ENCODE results near the gene MS4A18. TPM values are rescaled to one million over a fixed set of nuclear protein-coding genes. Genes with fewer than 3 reads are reported as not detected.

The MS4A18 gene
- total and polyA plus RNA-seq, 4 donors: not detected

- 78 to 89% methylated on average over 5 of the region's 5 CpGs for WGBS, 2 donors
- no peak overlapping the region for H3K4me3 ChIP-seq (ENCODE audit: low read length in 2 of 2)
- ATAC-seq (ENCODE audit: low FRiP score): no peak
- H3K27ac ChIP-seq (ENCODE audit: low read depth in 1 of 2, low read length in 2 of 2): no peak overlapping the region
- no peak for DNase-seq
- no peaks in the 10 kb centered on the region for H3K4me1 ChIP-seq (ENCODE audit: control insufficient read depth in 1 of 2, insufficient read depth in 2 of 2, low read length in 2 of 2)
- intact Hi-C loops (cut with DNase I): no loop called here
- H3K36me3 ChIP-seq (ENCODE audit: control insufficient read depth in 1 of 2, insufficient read depth in 2 of 2, low read length in 1 of 2): no peaks in the 10 kb centered on the region
- H3K27me3 ChIP-seq (ENCODE audit: control insufficient read depth in 1 of 2, insufficient read depth in 2 of 2, low read length in 1 of 2): no peaks in the 10 kb centered on the region
- peaks cover 3% of the 10 kb centered on the region for H3K9me3 ChIP-seq (ENCODE audit: control insufficient read depth, low read length)
Measured at GRCh38 chr11:60744114-60744513, 19.6 kb downstream of the MS4A18 start.

DNA sequence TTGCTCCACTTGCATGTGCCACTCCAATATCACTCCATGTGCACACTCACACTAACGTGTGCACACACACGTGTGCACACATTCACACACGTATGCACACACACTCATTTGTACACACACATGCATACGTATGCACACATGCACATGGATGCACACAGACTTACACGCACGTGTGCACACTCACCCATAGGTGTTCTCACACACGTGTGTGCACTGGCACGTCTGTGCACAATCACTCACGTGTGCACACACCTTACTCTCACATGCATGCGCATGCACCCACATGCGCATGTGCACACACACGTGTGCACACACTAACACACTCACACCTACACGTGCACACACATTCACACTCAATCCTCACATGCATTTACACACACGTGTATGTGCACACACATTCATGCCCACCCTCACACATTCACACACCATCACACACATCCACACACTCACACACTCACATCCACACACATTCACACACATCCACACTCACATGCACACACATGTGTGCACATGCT lies 22.9 kb downstream of the MS4A18 start:
- peak in 1 of 2 donors; percentile 21 for DNase-seq
- Histone ChIP-seq H3K27me3 (ENCODE audit: control insufficient read depth in 1 of 2, insufficient read depth in 2 of 2, low read length in 1 of 2) (no peaks in the 10 kb centered on the region), H3K27ac (ENCODE audit: low read depth in 1 of 2, low read length in 2 of 2) (no peak overlapping the region), H3K36me3 (ENCODE audit: control insufficient read depth in 1 of 2, insufficient read depth in 2 of 2, low read length in 1 of 2) (no peaks in the 10 kb centered on the region), H3K4me1 (ENCODE audit: control insufficient read depth in 1 of 2, insufficient read depth in 2 of 2, low read length in 2 of 2) (no peaks in the 10 kb centered on the region), H3K9me3 (ENCODE audit: control insufficient read depth, low read length) (peaks cover 1% of the 10 kb centered on the region), H3K4me3 (ENCODE audit: low read length in 2 of 2) (no peak overlapping the region)
- ATAC-seq (ENCODE audit: low FRiP score): no peak
- intact Hi-C loops (cut with DNase I): no loop called here
- 94% methylated on average over 14 of the region's 14 CpGs for WGBS, 2 donors

DNA sequence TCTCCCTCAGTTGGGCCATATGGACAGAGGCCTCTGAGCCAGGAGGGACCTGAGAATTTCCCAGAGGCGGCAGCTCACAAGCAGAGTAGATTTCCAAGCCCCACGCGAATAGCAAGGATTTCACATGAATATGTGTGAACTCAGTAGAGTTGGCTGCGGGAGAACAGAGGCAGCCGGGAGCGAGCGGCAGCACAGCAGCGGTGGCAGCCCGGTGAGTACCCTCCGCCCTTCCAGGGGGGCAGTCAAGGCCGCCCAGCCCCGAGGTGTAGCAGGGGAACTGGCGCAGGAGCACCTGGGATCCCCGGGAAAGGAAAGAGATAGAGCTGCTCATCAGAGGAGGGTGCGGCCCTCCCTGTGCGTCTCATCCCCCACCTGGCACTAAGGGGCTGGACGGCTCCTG lies 23.7 kb downstream of the MS4A18 start:
- Histone ChIP-seq H3K4me1 (ENCODE audit: control insufficient read depth in 1 of 2, insufficient read depth in 2 of 2, low read length in 2 of 2) (no peaks in the 10 kb centered on the region), H3K36me3 (ENCODE audit: control insufficient read depth in 1 of 2, insufficient read depth in 2 of 2, low read length in 1 of 2) (no peaks in the 10 kb centered on the region), H3K27ac (ENCODE audit: low read depth in 1 of 2, low read length in 2 of 2) (no peak overlapping the region), H3K27me3 (ENCODE audit: control insufficient read depth in 1 of 2, insufficient read depth in 2 of 2, low read length in 1 of 2) (no peaks in the 10 kb centered on the region), H3K9me3 (ENCODE audit: control insufficient read depth, low read length) (peaks cover 1% of the 10 kb centered on the region), H3K4me3 (ENCODE audit: low read length in 2 of 2) (no peak overlapping the region)
- intact Hi-C loops (cut with DNase I): no loop called here
- peak in 1 of 2 donors; percentile 48 for DNase-seq
- WGBS, 2 donors: 80 to 87% methylated on average over 16 to 17 of the region's 17 CpGs
- ATAC-seq (ENCODE audit: low FRiP score): no peak

GRCh38 chr11:60748821-60749220 lies 24.3 kb downstream of the MS4A18 start:
- H3K27ac ChIP-seq (ENCODE audit: low read depth in 1 of 2, low read length in 2 of 2): no peak overlapping the region
- DNase-seq (peak in 1 of 2 donors; percentile 67), ATAC-seq (ENCODE audit: low FRiP score) (no peak)
- intact Hi-C loops (cut with DNase I): no loop called here
- peaks cover 3% of the 10 kb centered on the region for H3K9me3 ChIP-seq (ENCODE audit: control insufficient read depth, low read length)
- no peaks in the 10 kb centered on the region for H3K27me3 ChIP-seq (ENCODE audit: control insufficient read depth in 1 of 2, insufficient read depth in 2 of 2, low read length in 1 of 2)
- no peaks in the 10 kb centered on the region for H3K4me1 ChIP-seq (ENCODE audit: control insufficient read depth in 1 of 2, insufficient read depth in 2 of 2, low read length in 2 of 2)
- 68 to 79% methylated on average over 8 of the region's 8 CpGs for WGBS, 2 donors
- no peaks in the 10 kb centered on the region for H3K36me3 ChIP-seq (ENCODE audit: control insufficient read depth in 1 of 2, insufficient read depth in 2 of 2, low read length in 1 of 2)
- H3K4me3 ChIP-seq (ENCODE audit: low read length in 2 of 2): no peak overlapping the region

- intact Hi-C loops (cut with DNase I): no loop called here
- no peaks in the 10 kb centered on the region for H3K36me3 ChIP-seq (ENCODE audit: control insufficient read depth in 1 of 2, insufficient read depth in 2 of 2, low read length in 1 of 2)
- peaks cover 3% of the 10 kb centered on the region for H3K9me3 ChIP-seq (ENCODE audit: control insufficient read depth, low read length)
- ATAC-seq (ENCODE audit: low FRiP score) (no peak), DNase-seq (peak in 1 of 2 donors; percentile 21)
- no peak overlapping the region for H3K27ac ChIP-seq (ENCODE audit: low read depth in 1 of 2, low read length in 2 of 2)
- H3K4me1 ChIP-seq (ENCODE audit: control insufficient read depth in 1 of 2, insufficient read depth in 2 of 2, low read length in 2 of 2): no peaks in the 10 kb centered on the region
- no peak overlapping the region for H3K4me3 ChIP-seq (ENCODE audit: low read length in 2 of 2)
- WGBS, 2 donors: 56 to 70% methylated on average over 3 of the region's 3 CpGs
- H3K27me3 ChIP-seq (ENCODE audit: control insufficient read depth in 1 of 2, insufficient read depth in 2 of 2, low read length in 1 of 2): no peaks in the 10 kb centered on the region
Measured at GRCh38 chr11:60750911-60751310, 26.4 kb downstream of the MS4A18 start.

- Histone ChIP-seq H3K36me3 (ENCODE audit: control insufficient read depth in 1 of 2, insufficient read depth in 2 of 2, low read length in 1 of 2) (no peaks in the 10 kb centered on the region), H3K4me3 (ENCODE audit: low read length in 2 of 2) (no peak overlapping the region), H3K9me3 (ENCODE audit: control insufficient read depth, low read length) (peaks cover 6% of the 10 kb centered on the region), H3K4me1 (ENCODE audit: control insufficient read depth in 1 of 2, insufficient read depth in 2 of 2, low read length in 2 of 2) (no peaks in the 10 kb centered on the region), H3K27ac (ENCODE audit: low read depth in 1 of 2, low read length in 2 of 2) (no peak overlapping the region), H3K27me3 (ENCODE audit: control insufficient read depth in 1 of 2, insufficient read depth in 2 of 2, low read length in 1 of 2) (no peaks in the 10 kb centered on the region)
- ATAC-seq (ENCODE audit: low FRiP score) (no peak), DNase-seq (peak in 1 of 2 donors; percentile 9)
- intact Hi-C loops (cut with DNase I): no loop called here
- WGBS, 2 donors: 55 to 59% methylated on average over 4 of the region's 4 CpGs
Measured at GRCh38 chr11:60753309-60753708, 28.8 kb downstream of the MS4A18 start.

DNA sequence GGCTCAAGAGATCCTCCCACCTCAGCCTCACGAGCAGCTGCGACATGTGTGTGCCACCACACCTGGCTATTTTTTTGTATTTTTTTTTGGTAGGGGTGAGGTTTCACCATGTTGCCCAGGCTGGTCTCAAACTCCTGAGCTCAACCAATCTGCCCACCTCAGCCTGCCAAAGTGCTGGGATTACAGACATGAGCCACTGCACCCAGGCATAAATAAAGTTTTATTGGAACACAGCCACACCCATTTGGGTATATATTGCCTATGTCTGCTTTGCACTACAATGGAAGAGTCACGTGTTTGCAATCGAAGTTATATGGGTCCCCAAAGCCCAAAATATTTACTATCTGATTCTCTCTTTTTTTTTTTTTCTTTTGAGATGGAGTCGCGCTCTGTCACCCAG lies 30.4 kb downstream of the MS4A18 start:
- WGBS, 2 donors: 88 to 90% methylated on average over 6 of the region's 6 CpGs
- no peak overlapping the region for H3K27ac ChIP-seq (ENCODE audit: low read depth in 1 of 2, low read length in 2 of 2)
- H3K36me3 ChIP-seq (ENCODE audit: control insufficient read depth in 1 of 2, insufficient read depth in 2 of 2, low read length in 1 of 2): no peaks in the 10 kb centered on the region
- peaks cover 6% of the 10 kb centered on the region for H3K9me3 ChIP-seq (ENCODE audit: control insufficient read depth, low read length)
- peak in 1 of 2 donors; percentile 7 for DNase-seq
- ATAC-seq (ENCODE audit: low FRiP score): no peak
- H3K4me3 ChIP-seq (ENCODE audit: low read length in 2 of 2): no peak overlapping the region
- intact Hi-C loops (cut with DNase I): no loop called here
- H3K27me3 ChIP-seq (ENCODE audit: control insufficient read depth in 1 of 2, insufficient read depth in 2 of 2, low read length in 1 of 2): no peaks in the 10 kb centered on the region
- no peaks in the 10 kb centered on the region for H3K4me1 ChIP-seq (ENCODE audit: control insufficient read depth in 1 of 2, insufficient read depth in 2 of 2, low read length in 2 of 2)

- intact Hi-C loops (cut with DNase I): no loop called here
- H3K27ac ChIP-seq (ENCODE audit: low read depth in 1 of 2, low read length in 2 of 2): no peak within 1 kb of the TSS
- no peaks in the 10 kb centered on the region for H3K36me3 ChIP-seq (ENCODE audit: control insufficient read depth in 1 of 2, insufficient read depth in 2 of 2, low read length in 1 of 2)
- no peak for ATAC-seq (ENCODE audit: low FRiP score)
- no peak within 1 kb of the TSS for H3K4me3 ChIP-seq (ENCODE audit: low read length in 2 of 2)
- 52 to 66% methylated on average over 14 of the region's 14 CpGs for WGBS, 2 donors
- peaks cover 6% of the 10 kb centered on the region for H3K9me3 ChIP-seq (ENCODE audit: control insufficient read depth, low read length)
- peak in 1 of 2 donors; percentile 4 for DNase-seq
- no peaks in the 10 kb centered on the region for H3K27me3 ChIP-seq (ENCODE audit: control insufficient read depth in 1 of 2, insufficient read depth in 2 of 2, low read length in 1 of 2)
- no peaks in the 10 kb centered on the region for H3K4me1 ChIP-seq (ENCODE audit: control insufficient read depth in 1 of 2, insufficient read depth in 2 of 2, low read length in 2 of 2)
Measured at GRCh38 chr11:60756307-60757032, 31.9 kb downstream of the MS4A18 start, which contains the start of gene MS4A15. TSS of gene MS4A15 (plus strand) at chr11:60756867. CDS start at chr11:60763734, 6,867 bp downstream.

GRCh38 chr11:60757231-60757800 lies 32.8 kb downstream of the MS4A18 start:
- no peak overlapping the region for H3K27ac ChIP-seq (ENCODE audit: low read depth in 1 of 2, low read length in 2 of 2)

More at GRCh38 chr11:60757231-60757800, 32.8 kb downstream of the MS4A18 start:
- Histone ChIP-seq H3K4me1 (ENCODE audit: control insufficient read depth in 1 of 2, insufficient read depth in 2 of 2, low read length in 2 of 2) (no peaks in the 10 kb centered on the region), H3K27me3 (ENCODE audit: control insufficient read depth in 1 of 2, insufficient read depth in 2 of 2, low read length in 1 of 2) (no peaks in the 10 kb centered on the region), H3K36me3 (ENCODE audit: control insufficient read depth in 1 of 2, insufficient read depth in 2 of 2, low read length in 1 of 2) (no peaks in the 10 kb centered on the region), H3K9me3 (ENCODE audit: control insufficient read depth, low read length) (peaks cover 6% of the 10 kb centered on the region), H3K4me3 (ENCODE audit: low read length in 2 of 2) (no peak overlapping the region)
- intact Hi-C loops (cut with DNase I): no loop called here
- ATAC-seq (ENCODE audit: low FRiP score) (no peak), DNase-seq (peak in 1 of 2 donors; percentile 38)
- WGBS, 2 donors: 93% methylated on average over 19 of the region's 19 CpGs
